HCT116 (cell line): ENCODE data around the gene DOK5.

Experiments used
- CEBPB ChIP-seq: IDR thresholded peaks from 2 replicates; pipeline ENCODE4 v1.6.1; 2012; ENCODE audit warnings: low read depth
- EGR1 ChIP-seq: IDR thresholded peaks from 2 replicates; pipeline ENCODE4 v1.6.1; 2012; ENCODE audit warnings: low read depth
- EZH2 ChIP-seq: fragments of 200-600 bp; sonication (generic); IDR thresholded peaks from 2 replicates; pipeline ENCODE4 v1.6.1; 2017; ENCODE audit warnings: antibody characterized with exemption, mixed run types
- EZH2phosphoT487 ChIP-seq: fragments of 200-600 bp; IDR thresholded peaks from 2 replicates; pipeline ENCODE4 v1.6.1; 2018; ENCODE audit warnings: antibody characterized with exemption, borderline replicate concordance
- FOSL1 ChIP-seq: IDR thresholded peaks from 2 replicates; pipeline ENCODE4 v1.6.1; 2012; ENCODE audit warnings: low read depth
- POLR2A ChIP-seq: IDR thresholded peaks from 2 replicates; pipeline ENCODE4 v1.7.0; 2011; ENCODE audit warnings: borderline replicate concordance; ENCODE audit not compliant: insufficient read depth, insufficient read length; ENCODE audit errors: extremely low read depth
- SIN3A ChIP-seq: IDR thresholded peaks from 2 replicates; pipeline ENCODE4 v1.6.1; 2012; ENCODE audit warnings: low read depth
- TF ChIP-seq, protein P1 (sequence below): IDR thresholded peaks from 2 replicates; pipeline ENCODE4 v1.6.1; 2012
- TF ChIP-seq, protein P2 (sequence below), 3 experiments: fragments of 200-600 bp in 1 of 3; sonication (generic) in 1 of 3; IDR thresholded peaks in 2 of 3; conservative IDR thresholded peaks in 1 of 3; 2 replicates each; pipeline ENCODE4 v1.5.1; 2012 to 2017; ENCODE audit warnings: low read depth in 2 of 3, low read length in 2 of 3, antibody characterized with exemption in 1 of 3, borderline replicate concordance in 1 of 3, control low read depth in 1 of 3, mild to moderate bottlenecking in 1 of 3, mixed read lengths in 1 of 3, mixed run types in 1 of 3, moderate library complexity in 1 of 3; ENCODE audit not compliant: insufficient read depth in 1 of 3

DNA sequence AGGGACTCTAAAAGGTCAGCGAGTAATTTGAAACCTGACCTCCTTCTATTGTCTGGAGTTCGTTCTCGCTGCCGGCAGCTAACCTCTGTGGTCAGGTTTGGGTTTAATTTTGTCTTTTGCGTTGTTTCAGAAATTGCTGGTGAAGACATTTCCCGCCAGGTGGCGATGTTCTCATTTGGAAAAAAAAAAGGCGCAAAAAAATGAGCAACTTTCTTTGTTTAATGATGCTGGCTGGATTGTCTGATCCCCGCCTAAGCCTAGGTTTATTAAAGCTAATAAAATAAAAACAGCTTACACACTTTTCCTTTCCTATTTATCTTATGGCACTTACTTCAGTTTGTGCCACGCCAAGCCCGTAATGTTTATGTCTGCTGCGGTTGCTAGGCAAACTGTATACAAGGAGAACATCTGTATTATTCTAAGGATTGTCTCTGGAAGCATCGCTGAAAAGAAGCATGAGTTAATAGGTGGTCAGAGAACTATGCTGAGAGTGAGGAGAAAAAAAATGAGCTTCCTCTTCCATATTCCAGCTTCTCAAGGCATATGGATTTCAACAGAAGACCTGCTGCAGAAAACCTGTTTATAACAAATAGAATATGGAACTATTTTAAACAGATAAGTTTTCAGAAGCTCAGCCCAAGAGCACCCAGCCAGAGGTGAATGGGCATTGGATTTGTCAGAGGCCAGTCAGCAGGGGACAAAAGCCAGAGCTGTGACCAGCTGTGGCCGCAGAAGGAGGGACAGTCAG, 205.7 kb downstream of the DOK5 start:
- TF ChIP-seq, protein P1, sequence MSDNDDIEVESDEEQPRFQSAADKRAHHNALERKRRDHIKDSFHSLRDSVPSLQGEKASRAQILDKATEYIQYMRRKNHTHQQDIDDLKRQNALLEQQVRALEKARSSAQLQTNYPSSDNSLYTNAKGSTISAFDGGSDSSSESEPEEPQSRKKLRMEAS: no peak
- TF ChIP-seq EZH2phosphoT487: no peak
- no peak for TF ChIP-seq POLR2A
- TF ChIP-seq EZH2: no peak
- TF ChIP-seq, protein P2, sequence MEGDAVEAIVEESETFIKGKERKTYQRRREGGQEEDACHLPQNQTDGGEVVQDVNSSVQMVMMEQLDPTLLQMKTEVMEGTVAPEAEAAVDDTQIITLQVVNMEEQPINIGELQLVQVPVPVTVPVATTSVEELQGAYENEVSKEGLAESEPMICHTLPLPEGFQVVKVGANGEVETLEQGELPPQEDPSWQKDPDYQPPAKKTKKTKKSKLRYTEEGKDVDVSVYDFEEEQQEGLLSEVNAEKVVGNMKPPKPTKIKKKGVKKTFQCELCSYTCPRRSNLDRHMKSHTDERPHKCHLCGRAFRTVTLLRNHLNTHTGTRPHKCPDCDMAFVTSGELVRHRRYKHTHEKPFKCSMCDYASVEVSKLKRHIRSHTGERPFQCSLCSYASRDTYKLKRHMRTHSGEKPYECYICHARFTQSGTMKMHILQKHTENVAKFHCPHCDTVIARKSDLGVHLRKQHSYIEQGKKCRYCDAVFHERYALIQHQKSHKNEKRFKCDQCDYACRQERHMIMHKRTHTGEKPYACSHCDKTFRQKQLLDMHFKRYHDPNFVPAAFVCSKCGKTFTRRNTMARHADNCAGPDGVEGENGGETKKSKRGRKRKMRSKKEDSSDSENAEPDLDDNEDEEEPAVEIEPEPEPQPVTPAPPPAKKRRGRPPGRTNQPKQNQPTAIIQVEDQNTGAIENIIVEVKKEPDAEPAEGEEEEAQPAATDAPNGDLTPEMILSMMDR (IDR thresholded peaks at IDR 0.05 in 2 of 3, conservative IDR thresholded peaks at IDR 0.05 in 1 of 3; ENCODE audit: borderline replicate concordance in 1 of 3, insufficient read depth in 1 of 3, low read depth in 2 of 3, low read length in 2 of 3): peak; percentile 32 to 71 (median 49); a peak in 5 of 6 replicates
- TF ChIP-seq EGR1: no peak
- no peak for TF ChIP-seq CEBPB
- TF ChIP-seq SIN3A: no peak
- no peak for TF ChIP-seq FOSL1
